GM19351 (cell line): ENCODE data around the gene P4HA2.

Source experiments
- ATAC-seq: cut with Tn5 transposase; IDR thresholded peaks from one replicate; pipeline ENCODE4 v1.9.1; 2021; ENCODE audit warnings: mild to moderate bottlenecking, moderate library complexity; ENCODE audit not compliant: unreplicated experiment

Gene P4HA2

GRCh38 chr5:132253008-132253441 is 25.4 kb upstream of the P4HA2 start:
- no peak for ATAC-seq

DNA sequence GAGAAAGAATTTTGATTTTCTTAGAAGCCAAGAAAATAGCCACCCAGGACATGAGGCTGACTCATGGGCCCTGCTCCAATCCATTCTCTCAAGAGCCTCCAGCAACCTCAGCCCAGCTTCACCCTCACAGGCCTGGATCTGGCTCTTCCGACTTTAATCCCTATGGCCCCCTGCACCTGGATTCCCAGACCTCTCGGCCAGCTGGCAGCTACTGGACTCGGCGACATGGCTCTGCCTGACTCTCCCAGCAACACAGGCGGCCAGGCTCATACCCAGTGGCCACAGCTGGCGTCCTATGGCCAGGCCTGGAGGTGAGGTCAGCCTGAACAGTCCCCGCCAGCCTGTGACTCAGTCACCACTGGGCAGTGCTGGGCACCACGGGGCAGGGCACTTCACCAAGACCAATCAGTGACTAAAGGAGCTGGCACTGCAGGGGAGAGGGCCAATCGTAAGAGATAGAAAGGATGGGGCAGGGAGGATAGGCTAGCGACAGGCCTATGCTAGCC is 23.6 kb upstream of the P4HA2 start:
- ATAC-seq, result no peak

DNA sequence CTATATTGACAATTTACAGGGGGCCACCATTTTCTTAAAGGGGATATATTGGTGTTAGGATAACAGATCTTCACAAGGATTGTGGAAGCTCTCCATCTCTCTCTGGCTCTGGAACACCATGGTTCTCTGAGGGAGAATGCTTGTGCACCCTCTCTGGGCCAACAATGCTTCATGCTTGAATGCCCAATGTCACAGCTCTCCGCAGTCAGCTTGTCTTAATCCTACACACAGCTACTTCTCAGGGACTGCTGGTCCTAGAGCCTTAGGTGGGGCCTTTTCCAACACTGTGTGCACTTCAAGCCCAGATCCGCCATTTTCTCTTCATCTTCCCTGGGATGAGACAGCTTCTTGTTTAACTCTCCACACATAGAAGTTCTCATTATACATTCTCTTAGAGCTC is 22.9 kb upstream of the P4HA2 start:
- ATAC-seq, result no peak

DNA sequence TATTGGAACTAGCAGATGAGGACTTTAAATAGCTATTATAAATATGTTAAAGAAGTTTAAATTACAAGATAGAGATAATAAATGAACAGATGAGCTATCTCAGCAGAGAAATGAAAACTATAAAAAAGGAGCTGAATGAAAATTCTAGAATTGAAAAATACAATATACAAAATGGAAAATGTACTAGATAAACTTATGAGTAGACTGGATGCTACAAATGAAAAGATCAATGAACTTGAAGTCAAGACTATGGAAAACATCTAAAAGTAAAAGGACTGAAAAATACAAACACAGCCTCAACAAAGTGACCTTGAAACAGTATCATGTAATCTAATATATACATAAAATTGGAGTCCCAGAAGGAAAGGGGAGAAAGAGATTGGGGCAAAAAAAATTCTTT is 19.2 kb upstream of the P4HA2 start:
- ATAC-seq, result no peak

DNA sequence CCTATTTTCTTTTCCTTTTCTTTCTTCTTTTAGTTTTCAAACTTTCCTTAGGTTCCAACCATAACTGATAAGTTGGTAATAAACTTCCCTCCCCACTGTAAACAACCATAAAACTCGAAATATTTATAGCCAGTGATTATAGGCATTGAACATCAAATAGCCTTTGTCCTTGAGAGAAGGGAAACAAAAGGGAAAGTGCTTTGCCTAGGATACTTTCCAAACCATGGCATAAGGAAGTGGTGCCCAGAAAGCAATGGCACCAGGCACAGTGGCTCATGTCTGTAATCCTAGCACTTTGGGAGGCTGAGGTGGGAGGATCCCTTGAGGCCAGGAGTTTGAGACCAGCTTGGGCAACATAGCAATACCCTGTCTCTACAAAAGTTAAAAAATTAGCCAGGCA is 17.9 kb upstream of the P4HA2 start:
- ATAC-seq, result no peak

GRCh38 chr5:132243366-132243977 is 15.8 kb upstream of the P4HA2 start:
- no peak for ATAC-seq

GRCh38 chr5:132239776-132240175 is 12.1 kb upstream of the P4HA2 start:
- ATAC-seq, result no peak

DNA sequence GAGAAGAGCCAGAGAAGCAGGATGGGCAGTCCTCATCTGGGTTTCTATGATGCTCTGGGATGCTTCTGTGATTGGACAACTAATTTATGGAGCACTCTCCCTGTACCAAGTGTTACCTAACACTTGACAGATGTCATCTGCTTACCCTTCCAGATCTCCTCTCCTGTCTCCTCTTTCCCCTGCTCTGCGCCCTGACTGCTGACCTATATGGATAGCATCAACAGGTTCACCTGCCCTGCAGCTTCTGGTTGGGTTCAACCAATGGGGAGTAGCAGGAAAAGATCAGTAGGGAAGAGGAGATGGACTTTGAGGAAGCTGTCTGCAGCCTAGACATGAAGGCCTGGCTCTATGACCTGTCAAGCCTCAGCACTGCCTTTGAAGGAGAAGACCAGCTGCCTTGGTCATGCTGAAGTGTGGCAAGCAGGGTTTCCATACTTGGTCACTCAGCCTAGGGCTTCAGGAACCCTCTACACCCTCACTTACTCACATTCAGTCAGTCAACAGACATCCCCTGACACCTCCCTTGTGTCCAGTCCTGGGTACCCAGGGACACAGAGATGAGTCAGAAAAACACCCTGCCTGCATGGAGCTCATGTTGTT is 11.3 kb upstream of the P4HA2 start:
- no peak for ATAC-seq

DNA sequence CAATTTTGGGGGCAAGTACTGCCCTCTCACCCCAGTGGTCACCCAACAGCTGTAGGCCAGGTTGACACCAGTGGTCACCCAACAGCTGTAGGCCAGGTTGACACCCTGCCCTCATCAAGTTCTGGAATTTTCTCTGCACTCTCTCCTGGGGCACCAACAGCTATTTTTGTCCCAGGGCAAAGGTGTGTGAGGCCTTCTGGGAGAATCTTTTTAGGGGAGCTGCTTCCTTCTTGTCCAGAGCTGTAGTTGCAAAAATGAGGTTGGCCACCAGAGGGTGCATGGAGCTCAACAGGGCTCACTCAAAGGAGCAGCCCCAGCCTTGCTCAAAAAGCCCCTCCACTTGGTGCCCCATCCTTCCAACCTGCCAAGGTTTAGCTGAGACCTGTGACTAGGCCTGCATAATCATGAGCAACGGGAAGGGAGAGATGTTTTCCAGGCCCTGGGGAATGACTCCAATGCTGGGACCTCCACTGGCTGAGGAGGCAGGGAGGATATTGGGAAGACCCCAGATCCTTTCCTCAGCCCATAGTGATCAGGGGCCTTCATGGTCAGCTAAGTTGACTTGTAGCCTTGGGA is 10.6 kb upstream of the P4HA2 start:
- ATAC-seq, result peak; percentile 85

DNA sequence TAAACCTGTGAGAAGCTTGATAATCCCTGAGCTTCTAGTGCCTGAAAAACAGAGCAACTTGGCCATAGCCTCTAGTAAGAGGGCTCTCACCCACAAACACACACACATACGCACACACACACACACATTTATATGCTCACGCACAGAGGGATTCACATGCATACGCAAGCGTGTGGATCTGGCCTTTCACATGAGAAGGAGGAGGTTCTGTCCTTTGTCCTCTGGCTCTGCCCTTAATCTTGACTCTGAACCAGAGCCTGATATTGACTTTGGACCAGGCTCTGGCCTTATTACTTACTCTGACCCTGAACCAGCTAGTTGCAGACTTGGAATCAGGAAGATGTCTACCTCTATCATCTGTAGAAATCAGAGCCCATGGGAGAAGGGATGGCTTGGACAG is 10.0 kb upstream of the P4HA2 start:
- no peak for ATAC-seq

- no peak for ATAC-seq
Observed at GRCh38 chr5:132237141-132237540, 9.5 kb upstream of the P4HA2 start.

- no peak for ATAC-seq
Observed at GRCh38 chr5:132235340-132235739, 7.7 kb upstream of the P4HA2 start.

DNA sequence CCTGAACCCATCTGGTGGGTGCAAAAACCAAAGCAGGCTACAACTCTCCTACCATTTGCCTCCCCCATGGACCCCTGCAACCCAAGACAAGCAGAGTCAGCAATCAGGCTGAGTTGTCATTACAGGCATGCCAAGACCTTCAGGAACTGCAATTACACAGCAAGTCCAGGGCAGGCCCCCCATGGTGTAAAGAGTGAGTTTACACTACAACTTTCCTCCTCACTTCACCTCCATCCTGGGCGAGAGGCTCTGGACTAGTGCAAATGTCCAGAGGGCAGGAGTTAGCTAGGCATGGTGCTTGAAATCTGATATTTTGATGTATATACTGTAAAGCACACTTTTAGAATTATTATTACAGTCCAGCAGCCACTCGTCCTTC is 7.0 kb upstream of the P4HA2 start:
- no peak for ATAC-seq

DNA sequence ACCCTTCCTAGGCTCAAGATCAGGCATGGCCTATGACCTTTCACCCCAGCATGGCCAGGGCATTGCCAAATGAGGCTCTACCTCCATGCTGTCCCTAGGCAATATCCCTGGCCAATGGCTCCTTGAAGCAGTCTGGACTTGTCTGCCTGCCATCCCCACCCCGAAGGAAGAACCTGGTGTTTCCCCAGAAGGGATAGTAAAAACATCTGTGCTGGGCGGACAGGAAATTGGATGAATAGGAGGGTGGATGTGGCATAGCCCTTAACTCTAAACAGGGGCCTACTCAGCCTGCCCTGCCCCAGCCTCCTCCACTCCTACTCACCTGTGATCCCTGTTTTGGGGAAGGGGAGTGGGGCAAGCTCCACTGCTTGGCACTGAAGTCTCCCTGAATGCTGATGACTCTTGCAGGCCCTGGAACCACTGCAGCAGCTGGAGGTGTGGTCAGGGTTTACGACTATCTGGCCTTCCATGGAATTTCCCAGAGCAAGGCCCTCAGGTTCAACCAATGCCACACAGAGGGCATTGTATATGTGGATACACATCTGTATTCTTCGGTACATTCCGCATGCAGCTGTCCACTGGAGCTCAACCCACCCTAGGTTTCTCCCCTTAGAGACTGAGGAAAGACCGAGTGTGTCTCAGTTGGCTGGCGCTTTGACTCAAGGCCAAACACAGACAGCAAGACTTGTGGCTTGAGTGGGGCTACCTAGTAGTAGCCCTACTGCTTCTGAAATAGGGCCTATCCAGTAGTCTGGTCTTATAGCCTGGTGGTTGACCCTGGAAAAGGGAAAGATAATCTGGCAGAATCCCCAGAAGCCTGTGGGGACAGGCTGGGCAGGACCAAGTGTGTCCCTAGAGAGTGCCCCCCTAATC is 6.4 kb upstream of the P4HA2 start:
- no peak for ATAC-seq

GRCh38 chr5:132233081-132233480 is 5.4 kb upstream of the P4HA2 start:
- ATAC-seq, result no peak

DNA sequence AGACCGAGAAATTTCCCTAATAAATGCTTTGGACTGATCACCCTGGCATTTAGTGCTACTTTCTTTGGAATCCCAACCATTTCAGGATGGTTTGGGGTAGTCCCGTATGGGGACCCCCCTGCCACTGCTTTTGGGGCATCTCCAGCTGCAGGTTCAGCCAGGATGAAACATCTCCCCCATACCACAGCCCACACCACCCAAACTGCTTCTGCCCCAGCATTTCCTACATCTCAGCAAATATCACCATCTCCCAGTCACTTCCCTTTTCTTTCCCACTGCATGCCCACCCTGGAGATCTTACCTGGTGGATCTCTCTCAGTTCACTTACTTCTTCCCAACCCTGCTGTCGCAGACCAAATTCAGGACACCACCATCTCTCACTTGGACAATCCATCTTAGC is 4.8 kb upstream of the P4HA2 start:
- no peak for ATAC-seq

DNA sequence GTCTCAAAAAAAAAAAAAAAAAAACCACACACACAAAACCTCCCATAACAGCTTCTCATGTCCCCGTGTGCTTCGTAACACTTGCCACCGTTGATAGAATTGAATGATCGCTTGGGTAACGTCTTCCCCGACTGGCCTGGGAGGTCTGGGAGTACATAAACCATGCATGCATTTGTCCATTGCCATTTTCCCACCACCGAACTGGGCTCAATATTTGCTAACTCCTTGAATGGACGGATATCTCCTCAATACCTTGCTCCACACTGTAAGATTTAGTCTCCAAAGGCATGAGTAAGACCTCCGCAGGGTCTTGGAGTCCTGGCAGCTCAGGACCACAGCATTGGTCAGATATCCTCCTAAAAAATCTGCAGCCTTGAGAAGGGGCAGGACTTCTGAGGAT is 3.2 kb upstream of the P4HA2 start:
- ATAC-seq, result no peak

- no peak for ATAC-seq
Observed at GRCh38 chr5:132229236-132229635, 1.6 kb upstream of the P4HA2 start.

DNA sequence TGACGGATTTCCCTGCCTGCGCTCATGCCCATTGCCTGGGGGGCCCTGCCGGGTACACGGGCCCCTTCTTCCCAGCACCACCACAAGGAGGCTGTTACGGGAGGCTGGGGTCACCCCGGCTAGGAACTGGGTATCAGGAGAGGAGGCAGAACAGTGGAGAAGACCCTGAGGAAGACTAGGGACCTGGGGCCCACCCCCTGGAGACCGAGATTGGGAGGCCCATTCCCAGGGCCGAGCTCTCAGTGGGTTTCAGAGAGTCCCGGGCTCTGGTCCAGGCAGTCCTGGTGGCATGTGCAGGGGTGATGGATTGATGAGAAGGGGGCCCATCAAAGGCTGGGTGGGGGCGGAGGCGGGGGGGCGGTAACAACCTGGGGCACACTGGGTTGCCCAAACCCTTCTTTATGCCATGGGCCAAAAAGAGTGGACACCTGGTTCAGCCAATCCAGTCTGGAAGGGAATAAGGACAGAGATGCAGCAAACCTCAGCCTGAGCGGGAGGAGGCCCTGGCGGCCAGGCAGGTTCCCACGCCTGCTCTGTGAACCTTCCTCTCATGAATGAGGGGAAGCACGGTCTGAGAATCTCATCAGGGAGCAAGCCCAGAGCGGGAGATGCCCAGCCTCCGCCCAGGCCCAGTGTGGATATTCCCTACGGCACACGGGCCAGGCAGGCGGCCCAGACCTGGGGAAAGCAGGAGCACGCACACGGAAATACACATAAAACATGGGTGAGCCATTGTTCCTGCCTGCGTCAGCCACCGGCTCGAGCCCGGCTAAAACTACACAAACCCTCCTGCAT is 785 bp upstream of the P4HA2 start:
- ATAC-seq, result no peak

GRCh38 chr5:132227235-132227484 is 493 bp downstream of the P4HA2 start:
- ATAC-seq, result no peak
